GM18861 (cell line): ENCODE measurements around the gene ADAMTS5.

Experiments
- ATAC-seq: cut with Tn5 transposase; IDR thresholded peaks from one replicate; pipeline ENCODE4 v1.9.1; 2021; ENCODE audit not compliant: unreplicated experiment

The ADAMTS5 gene

DNA sequence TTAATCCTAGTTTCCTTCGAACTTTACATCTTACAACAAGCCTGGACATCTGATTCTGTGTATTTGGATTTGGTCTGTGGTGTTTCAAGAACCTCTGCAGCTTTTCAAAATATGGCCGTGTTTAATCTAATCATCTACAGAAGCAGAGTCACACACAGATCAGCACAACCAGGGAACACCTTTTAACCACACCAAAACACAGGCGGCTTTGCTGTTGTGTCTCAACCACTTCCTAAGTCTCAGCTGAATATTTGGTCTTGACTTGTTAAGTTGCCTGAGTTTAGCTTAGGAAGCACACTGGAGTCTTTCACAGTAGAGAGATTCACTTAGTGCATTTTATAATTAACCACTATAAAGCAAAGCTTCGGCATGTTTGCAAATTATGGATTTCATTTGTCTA lies 17.1 kb downstream of the ADAMTS5 start:
- no peak for ATAC-seq

DNA sequence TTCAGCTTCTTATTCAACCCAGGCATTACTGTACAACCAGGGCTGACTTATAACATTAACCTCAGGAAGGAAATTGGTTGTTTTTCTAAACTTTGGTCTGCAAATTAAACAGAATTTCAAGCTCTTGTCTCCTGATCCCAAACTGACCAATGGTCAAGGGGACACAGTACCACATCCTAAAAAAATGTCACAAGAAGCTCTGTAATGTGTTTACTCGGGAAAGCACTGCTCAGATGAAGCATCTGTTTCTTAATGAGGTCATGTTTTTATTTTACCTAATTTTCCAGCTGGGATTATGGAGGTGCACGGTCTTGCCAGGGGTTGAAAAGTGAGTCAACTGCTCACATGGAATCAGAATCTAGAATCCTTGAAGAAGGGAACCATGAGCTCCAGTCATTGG lies 18.7 kb downstream of the ADAMTS5 start:
- no peak for ATAC-seq

DNA sequence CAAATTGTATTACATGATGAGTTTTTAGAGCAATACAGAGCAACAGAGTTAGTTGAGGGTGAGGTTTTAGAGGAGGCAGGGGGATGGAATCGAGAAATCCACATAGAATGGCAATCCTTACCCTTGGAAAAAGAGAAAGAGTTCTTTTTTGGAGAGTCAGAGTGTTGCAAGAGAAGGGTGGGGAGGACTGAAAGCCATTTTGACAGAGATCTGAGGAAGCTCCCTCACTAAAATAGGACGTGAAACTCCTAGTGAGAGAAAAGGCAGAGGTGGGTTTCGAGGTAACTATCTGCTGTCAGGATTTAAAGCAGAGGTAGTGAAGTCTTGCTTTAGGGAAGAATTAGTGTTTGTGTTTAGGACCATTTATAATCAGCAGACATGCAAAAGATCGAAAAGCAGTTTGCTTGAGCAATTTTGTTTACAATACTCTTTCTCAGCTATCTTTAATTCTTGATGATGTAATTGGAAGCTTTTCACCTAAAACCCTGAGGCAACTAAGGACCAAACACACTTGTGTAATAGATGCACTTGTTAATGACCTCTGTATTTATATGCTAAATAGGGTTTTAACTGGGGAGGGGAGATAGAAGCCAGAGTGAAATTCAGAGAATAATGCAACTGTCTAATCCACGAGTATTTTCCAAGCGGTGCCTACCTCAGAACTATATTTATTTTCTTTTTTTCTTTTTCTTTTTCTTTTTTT lies 20.0 kb downstream of the ADAMTS5 start:
- ATAC-seq: no peak

DNA sequence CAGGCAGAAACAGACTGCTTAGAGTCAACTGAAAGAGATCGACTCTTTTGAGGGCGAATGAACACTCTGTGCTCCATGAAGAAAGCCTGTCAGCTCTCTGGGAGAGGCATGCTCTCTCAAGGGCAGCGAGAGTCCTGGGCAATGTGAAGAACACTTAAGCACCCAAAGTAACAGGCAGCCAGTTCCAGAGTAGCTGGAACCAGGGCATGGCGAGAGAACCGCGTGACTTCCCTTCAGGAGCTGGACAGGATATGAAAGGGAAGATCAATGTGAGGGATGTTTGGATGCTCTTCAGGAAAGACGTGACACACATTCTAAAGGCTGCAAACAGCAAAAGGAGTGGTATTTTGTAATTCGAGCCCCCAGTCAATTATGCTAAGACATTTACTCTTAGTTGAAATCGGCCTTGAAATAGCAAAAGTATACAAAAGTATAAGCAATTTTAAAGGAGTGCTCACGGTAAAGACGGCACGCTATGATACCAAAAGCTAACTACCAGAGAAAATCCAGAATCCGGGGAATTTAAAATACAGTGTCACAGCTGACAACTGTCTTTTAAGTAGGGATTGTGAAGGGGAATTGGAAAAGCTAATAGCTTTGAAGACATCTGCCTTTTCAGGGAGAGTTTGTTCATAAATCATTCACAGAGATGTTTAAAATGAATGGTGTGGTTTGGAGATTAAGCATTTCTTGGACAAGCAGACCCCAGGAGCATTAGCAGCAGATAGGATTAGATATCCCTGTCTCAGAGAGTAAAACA lies 20.8 kb downstream of the ADAMTS5 start:
- ATAC-seq: no peak

DNA sequence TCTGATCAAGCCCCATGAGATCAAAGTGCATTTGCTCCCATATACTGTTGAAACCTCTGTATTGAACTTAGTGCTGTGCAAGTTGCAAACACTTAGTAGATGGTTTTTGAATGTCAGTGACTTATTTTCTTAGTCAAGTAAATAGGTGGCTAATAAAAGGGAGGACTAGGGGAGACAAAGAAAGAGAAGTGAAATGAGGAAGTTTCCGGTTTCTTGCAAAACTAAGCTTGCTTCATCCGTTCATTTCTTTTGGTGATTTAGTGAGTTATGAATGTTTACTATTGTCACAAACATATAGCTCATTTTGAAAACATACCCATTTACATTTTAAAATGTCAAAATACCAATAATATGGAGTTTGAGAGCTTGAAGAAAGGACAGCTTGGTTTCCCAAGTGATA lies 23.0 kb downstream of the ADAMTS5 start:
- ATAC-seq: no peak

DNA sequence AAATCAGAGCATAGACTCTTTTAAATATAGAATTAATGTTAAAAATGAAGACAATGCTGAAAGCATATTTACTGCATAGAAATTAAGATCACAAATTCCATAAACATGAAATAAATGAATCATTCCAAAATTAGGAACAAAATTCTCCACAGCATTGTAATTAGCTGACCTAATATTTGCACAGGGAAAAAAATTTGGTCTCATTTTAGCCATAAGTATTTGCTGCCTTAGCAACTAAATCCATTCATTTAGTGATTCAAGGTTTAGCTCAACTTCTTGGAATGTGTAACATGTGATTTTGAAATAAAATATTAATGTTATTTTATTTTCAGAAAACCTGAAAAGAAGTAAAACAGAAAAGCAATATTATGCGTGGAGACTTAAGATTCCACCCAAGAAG lies 25.5 kb downstream of the ADAMTS5 start:
- ATAC-seq: no peak

DNA sequence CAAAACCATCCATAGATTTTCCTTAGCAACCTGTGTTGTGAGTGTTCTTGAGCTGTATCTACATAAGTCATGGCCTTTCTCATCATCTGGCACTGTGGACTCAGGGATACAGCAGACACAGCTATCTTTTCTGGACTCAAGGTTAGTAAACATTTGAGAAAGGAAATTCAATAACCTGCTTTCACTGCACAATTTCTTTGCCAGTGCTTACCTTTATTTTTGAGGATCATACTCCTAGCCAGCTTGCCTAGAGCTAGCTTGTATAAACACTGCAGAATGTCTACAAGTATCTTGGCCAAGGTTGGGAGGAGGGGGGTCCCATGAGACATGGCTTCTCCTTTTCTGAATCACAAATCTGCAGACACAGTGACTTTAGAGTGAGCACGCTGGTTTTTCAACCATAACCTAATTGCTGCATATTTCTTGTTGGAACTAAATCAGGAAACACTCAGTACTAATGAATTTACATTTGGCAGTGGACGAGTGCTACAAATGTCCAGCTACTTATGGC lies 27.2 kb downstream of the ADAMTS5 start:
- no peak for ATAC-seq

DNA sequence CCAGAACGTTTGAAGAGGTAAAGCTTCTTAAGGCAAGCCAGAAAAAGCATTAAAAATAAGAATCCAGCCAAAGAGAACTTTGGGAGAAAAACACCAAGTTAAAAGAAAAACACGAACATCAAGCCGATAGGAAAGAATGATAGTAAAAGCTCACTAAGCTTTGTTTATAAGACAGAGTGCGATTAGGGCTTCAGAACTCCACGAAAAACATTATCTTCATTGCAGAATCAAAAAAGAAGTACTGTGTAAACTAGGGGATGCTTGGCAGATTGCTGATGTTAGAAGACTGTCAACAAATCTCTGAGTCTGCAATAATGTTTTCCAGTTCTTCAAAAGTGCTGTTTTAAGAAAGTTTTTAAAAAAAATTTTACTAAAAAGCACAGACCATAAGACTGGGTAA lies 30.2 kb downstream of the ADAMTS5 start:
- no peak for ATAC-seq

DNA sequence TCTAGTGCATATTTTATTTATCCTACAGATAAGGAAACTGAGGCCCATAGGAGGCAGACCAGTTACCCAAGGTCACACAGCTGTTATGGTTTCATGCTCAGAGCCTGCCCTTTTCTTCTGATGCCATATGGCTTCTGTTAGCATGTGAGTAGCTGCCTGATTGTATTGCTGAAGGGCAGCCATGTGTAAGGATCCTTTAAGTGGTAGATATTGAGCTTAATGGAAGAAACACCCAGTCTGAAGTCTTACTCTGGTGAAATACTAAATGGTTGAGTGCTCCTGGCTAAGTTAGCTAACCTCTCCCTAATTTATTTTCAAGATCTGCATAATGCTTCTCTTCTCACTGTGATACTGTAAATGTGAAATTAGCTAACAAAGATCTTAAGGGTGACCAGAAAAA lies 30.9 kb downstream of the ADAMTS5 start:
- no peak for ATAC-seq

DNA sequence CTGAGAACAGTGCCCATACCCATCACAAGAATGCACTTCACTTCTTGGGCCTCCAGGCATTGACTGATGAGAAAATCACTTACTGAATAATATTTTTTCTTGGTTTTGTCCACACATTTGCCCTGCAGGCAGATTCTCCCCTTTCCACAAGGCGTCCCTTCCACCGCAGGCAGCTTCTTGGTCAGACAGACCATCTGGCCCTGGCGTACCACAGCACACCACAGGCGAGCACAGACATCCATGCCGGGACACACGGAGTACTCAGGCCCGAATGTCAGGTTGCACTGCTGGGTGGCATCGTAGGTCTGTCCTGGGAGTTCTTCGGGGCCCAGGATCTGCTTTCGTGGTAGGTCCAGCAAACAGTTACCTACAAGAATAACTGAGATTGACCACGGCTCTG lies 32.5 kb downstream of the ADAMTS5 start:
- ATAC-seq: no peak

DNA sequence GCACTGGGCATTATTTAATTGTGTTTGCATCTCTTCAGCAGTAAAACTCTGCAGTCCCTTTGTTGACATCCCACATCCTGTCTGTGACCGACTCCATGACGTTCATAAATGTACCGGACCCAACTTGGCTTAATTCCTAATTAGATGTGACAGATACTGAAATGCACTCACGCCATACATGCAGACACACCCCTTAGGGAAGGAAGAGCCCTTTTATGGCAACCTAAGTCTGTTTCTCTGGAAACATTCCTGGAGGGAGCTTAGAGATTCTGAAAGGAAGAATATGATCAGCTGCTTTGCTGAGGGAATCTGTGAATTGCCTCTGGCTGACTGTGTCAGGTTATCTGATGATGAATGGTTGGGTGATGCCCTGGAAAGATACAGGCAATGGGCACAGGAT lies 33.4 kb downstream of the ADAMTS5 start:
- ATAC-seq: no peak

DNA sequence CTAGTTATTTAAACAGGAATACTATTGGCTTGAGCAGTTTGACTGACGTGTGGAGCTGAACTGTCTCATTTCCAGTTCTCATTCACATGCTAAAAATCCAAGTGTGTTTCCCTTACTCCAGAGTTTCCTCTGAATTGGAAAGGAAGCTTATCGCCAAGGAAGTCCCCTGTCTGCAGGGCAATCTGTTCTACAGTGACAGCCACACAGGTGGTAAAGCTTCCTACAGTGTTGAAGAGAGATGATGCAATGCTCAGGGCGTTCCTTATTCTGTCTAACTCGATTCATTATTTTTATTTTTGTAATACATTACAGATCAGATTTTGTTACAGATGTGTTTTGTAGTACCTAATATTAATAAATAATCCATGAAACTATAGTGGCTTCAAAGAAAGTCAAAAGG lies 41.3 kb downstream of the ADAMTS5 start:
- ATAC-seq: no peak

DNA sequence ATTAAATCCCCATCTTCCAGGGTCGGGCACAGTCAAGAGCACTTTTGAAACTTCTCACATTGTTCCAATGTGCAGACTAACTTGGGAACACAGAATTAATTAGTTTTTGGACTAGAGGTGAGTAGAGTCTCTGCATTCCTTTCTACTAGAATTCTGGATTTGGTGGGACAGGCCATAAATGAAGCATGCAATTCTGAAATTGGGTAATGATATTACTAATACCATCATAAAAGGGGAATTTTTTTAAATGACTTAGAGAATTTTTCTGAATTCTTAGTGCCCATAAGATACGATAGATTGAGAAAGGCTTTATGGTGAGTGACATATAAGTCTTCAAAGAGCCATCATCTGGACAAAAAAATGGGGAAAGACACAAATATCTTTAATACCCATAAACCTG lies 41.8 kb downstream of the ADAMTS5 start:
- no peak for ATAC-seq

DNA sequence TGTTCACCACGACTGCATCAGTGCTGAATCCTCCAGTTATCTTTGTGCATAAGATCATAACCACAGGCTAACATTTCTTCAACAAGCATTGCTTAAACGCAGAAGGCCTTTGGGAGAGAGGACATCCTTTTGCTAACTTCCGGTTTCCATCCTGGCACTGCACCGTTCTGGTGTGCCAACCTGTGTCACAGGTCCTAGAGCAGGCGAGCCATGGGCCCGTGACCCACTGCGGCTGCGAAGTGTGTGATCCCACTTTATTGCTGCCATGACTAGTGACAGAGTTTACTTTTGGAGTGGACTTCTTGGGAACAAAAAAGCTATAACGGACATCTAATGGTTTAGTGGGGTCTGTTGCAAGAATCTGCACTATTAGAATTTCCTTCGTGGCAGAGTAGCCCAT lies 42.9 kb downstream of the ADAMTS5 start:
- ATAC-seq: no peak

DNA sequence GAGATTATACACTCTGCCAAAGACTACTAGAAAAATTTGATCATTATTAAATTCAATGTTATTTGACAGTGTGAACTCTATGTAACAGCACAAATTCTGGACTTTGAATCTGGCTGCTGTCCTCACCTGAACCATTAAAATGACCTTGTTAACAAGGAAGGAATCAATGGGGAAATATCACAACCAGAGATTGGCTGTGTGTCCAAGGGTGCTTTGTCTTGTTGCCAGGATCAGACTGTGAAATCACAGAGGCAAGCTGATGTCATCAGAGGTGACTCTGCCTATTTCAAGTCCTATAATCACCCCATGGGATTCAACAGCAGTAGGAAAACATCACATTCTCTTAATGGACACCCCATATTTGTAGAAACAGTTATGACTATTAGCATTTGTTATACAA lies 46.8 kb downstream of the ADAMTS5 start:
- ATAC-seq: no peak

DNA sequence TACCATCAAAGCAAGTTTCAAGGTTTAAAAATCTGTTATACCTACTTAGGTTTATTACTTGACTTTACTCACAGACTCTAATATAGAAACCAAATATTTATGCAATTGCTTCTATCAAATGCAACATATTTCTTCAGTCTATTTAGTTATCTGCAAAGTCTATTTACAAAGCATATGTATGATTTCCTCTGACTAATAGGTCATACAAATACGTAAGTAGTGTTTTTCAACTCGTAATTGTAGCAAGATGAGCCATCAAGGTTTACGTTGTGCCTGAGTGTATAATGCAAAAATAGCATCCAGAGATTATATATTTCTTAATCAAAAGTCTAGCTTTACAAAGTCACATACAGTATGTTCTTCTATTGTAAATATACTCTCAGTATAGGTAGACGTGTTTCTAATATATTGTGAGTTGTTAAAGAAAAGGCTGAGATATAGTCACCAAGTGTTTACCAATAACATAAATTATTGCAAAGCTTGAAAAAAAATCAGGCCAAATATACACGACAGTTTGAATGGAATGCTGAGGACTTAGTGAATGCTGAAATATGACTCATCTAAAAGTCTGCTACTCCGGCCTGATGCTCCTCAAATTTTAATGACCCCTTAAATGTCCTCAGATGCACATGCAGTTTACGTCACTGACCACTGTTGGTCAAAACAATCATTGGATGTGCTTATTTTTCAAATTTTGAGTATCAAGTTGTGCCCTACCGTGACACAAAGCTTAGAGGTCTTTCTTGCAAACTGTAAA lies 48.4 kb downstream of the ADAMTS5 start:
- no peak for ATAC-seq

DNA sequence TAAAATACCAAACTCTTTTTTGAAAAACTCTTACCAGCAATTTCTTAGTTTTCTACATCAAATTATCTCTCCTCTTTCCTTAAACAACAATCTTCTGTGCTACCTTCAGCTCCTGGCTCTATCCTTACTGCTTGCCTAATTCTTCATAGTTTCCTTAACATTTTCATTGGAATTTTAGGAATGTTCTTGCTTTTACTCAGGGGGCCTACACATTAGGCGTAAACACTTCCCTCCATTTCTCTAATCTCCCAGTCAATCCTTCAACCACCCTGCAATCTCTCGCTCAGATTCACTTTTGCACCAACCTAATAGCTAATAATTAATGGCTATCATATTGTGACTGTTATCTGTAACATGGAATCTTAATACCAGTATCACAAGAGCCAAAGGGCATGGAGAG lies 50.1 kb downstream of the ADAMTS5 start:
- ATAC-seq: no peak

DNA sequence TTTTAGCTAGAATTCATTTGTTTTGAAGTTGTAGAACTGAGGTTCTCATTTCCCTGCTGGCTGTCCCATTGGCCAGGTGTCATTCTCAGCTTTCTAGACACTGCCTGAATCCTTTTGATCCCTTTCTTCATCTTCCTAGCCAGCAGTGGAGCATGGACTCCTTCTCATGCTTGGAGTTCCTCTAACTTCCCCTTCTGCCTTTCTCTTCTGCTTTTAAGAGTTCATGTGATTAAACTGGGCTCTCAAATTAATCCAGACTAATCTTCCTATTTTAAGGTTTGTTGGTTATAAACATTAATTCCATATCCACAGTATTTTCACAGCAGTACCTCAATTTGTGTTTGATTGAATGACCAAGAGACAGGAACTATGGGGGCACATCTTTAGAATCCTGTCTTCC lies 52.3 kb downstream of the ADAMTS5 start:
- no peak for ATAC-seq

DNA sequence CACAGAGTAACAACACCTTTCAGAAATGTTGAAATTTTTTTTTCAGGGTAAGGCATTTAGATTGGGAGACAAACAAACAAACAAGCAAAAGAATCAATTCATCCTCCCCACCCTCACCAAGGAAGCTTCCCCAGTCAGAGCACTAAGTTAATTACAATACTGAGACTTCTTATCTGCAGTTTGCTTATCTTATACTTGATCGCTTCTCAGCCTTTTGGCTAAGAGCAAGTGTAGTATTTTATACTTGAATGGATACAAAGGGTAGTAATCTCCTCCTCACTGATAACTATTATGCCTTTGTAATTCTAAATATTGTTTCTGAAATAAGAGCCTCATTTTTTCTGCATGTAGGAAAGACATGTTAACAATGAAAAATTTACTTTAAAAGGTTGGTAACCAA lies 54.4 kb downstream of the ADAMTS5 start:
- ATAC-seq: no peak

DNA sequence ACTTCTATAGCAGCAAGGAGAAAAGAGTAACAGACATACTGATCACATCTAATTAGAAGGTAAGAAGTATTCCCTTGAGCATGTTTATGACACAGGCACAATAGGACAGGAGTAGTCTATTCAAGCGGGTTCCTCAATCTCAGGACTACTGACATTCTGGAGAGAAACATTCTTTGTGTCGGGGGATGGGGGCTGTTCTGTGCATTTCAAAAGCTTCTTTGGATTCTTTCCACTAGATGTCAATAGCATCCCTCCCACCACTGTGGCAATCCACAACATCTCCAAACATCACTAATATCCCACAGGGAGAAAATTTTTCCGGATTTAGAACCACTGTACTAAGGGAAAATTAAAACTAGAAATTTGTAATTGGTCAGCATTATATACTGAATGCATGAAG lies 56.9 kb downstream of the ADAMTS5 start:
- no peak for ATAC-seq

DNA sequence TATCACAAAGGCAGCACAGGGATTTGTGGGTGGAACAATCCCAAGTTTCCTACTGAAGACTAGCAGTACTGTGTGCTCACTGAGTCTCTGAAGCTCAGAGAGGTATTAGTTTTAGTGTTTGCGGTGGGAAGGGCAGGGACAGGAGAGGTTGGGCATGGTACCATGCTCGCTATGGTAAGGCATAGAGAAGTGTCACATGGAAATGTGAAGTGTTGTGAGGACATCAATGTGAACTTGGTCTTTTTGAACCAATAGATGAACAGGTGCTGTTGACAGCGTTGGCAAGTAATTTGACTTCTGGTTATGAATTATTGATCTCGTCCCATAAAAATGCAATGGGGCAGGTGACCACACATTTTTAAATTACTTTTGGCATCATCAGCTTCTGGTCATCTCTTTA lies 65.9 kb downstream of the ADAMTS5 start:
- no peak for ATAC-seq

DNA sequence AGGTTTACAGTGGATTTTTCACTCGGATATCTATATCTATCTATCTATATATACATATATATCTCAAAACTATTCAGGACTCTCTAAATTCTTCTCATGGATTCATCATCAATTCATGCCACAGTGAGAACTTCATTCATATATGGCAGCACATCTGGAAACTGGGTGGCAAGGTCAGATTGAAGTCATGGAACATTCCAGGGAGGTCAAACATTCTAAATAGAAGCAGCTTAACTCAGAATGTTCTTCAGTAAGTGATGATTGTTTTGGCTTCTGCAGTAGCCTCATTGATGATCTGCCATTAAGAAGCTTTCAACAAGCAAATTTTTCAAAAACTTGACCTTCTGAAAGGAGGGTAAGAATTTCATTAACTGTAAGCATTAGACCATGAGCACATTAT lies 74.7 kb downstream of the ADAMTS5 start:
- ATAC-seq: no peak
